Amygdala (tissue), 56 donors: ENCODE results near the gene ENDOG.
"Not testable (repeated sequence)": the region's sequence is repeated elsewhere in the genome, so short reads cannot be mapped to it uniquely, and the experiment has no call there.

ENCODE experiments used
- DNase-seq, 56 donors: peaks; one replicate each; lab custom pipeline; 2025; lab: John Stamatoyannopoulos, UW

Gene ENDOG

DNA sequence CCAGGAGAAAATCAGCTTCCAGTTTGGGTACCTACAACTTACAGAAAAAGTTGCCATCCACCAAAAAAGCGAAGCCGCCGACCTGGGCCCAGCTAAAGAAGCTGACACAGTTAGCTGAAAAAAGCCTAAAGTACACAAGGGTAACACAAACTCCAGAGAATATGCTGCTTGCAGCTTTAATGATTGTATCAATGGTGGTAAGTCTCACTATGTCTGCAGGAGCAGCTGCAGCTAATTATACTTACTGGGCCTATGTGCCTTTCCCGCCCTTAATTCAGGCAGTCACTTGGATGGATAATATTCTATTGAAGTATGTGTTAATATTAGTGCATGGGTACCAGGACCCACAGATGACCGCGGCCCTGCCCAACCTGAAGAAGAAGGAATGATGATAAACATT is 36.2 kb downstream of the ENDOG start:
- DNase-seq, result not testable (repeated sequence)

DNA sequence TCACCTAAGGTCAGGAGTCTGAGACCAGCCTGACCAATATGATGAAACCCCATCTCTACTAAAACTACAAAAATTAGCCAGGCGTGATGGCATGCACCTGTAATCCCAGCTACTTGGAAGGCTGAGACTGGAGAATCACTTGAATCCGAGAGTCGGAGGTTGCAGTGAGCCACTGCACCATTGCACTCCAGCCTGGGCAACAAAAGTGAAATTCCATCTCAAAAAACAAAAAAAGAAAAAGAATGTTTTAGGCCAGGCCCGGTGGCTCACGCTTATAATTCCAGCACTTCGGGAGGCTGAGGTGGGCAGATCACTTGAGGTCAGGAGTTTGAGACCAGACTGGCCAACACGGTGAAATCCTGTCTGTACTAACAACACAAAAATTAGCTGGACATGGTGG is 40.2 kb downstream of the ENDOG start:
- not testable (repeated sequence) for DNase-seq

DNA sequence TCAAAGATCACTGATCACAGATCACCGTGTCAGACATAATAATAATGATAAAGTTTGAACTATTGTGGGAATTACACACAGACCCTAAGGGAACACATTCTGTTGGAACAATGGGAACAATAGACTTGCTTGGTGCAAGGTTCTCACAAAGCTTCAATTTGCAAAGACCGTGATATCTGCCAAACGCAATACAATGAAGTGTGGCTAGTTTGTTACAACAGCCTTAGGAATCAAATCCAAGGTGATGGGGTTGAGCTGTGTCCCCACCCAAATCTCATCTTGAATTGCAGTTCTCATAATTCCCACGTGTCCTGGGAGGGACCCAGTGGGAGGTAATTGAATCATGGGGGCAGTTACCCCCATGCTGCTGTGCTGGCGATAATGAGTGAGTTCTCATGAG is 42.6 kb downstream of the ENDOG start:
- DNase-seq, result peak in 1 of 56 donors; percentile 22

DNA sequence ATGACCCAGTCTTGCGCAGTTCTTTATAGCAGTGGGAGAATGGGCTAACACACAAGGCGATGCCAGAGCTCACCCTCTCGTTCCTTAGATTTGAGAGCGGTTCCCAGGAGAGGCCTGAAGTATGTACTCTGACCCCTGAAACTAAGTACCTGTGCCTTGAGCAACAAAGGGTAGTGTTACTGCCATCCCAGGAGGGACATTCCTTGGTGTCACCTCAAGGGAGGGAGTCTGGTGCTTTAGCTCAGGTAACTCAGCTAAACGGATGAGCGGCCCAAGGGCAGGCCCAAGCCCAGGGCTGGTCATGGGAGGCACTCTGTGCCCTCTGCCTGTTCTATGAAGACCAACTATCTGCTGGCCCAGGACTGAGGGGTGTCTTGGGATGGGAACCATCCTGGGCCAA is 43.2 kb downstream of the ENDOG start:
- DNase-seq, result no peak

DNA sequence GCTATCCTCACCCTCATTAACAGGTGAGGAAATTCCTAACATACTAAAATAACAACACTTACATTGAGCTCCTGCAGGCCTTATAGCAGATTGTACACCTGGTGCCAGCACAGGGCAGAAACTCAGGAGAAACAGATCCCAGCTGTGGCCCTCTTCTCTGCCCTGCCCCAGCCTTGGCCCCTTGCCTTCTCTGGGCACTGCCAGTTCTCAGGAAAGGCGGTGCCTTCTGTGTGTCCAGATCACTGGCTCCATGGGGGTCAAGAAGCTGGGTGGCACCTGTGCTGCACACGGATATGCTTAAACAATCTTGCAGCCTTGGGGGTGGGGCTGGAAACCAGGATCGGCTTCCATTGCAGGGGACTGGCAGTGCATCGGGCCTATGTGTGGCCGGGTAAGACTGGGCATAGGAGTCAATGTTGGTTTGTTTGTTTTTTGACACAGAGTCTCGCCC is 44.1 kb downstream of the ENDOG start:
- no peak for DNase-seq

DNA sequence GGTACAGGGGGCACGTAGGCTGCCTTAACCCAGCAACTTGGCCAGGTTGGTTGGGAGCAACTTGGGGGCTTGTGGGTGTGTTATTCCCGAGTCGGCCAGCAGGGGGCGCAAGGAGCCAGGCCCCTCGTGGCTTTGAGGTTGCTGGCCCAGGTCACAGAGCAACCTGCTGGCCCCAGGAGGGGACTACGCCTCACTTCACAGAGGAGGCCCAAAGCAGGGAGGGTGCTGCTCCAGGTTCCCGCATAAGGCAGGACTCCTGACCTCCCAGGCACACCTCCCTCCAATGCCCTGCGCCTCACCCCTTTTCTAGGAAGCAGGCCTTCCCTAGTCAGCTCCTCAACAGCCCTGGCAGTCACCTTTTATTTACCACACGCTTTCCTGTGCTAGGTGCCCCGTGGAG is 45.3 kb downstream of the ENDOG start:
- DNase-seq, result peak in 34 of 56 donors; percentile 16 to 74 (median 36)

DNA sequence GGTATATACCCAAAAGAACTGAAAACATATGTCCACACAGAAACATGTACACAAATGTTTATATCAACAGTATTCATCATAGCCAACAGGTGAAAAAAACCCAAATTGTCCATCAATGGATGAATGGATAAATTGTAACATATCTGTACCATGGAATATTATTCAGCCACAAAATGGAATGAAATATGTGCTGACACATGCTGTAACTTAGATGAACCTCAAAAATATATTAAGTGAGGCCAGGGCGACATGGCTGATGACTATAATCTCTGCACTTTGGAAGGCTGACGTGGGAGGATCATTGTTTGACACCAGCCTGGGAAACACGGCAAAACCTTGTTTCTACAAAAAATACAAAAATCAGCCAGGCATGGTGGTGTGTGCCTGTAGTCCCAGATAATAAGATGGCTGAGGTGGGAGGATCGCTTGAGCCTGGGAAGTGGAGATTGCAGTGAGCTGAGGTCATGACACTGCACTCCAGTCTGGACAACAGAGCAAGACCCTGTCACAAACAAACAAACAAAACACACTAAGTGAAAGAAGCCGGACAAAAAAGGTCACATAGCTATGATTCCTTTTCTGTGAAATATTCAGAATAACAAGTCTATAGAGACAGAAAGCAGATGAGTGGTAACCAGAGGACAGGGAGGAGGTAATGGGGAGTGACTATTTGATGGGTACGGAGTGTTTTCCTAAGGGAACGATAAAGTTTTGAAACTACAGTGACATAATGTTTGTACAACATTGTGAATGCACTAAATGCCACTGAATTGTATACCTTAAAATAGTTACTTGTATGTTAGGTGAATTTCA is 52.0 kb downstream of the ENDOG start:
- DNase-seq, result no peak

DNA sequence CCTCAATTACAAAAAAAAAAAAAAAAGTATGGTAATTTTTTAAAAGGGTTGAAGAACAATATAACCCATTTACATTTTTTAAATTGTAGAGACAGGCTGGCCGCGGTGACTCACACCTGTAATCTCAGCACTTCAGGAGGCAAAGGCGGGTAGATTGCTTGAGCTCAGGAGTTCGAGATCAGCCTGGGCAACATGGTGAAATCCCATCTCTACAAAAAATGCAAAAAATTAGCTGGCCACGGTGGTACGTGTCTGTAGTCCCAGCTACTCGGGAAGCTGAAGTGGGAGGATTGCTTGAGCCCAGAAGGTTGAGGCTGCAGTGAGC is 52.6 kb downstream of the ENDOG start:
- not testable (repeated sequence) for DNase-seq
